ENCODE data around the gene NFIX. TPM values are rescaled to one million over a fixed set of nuclear protein-coding genes. Genes with fewer than 3 reads are reported as not detected.
A peak's percentile ranks its signal among the peaks of the same experiment; 100 is the strongest.

NFIX gene
- total and polyA plus RNA-seq, 2 of the 13 experiments (the other 11 are each of a cell fraction or from before 2014, with no cell fraction given) = 3.4 to 5.4 TPM

DNA sequence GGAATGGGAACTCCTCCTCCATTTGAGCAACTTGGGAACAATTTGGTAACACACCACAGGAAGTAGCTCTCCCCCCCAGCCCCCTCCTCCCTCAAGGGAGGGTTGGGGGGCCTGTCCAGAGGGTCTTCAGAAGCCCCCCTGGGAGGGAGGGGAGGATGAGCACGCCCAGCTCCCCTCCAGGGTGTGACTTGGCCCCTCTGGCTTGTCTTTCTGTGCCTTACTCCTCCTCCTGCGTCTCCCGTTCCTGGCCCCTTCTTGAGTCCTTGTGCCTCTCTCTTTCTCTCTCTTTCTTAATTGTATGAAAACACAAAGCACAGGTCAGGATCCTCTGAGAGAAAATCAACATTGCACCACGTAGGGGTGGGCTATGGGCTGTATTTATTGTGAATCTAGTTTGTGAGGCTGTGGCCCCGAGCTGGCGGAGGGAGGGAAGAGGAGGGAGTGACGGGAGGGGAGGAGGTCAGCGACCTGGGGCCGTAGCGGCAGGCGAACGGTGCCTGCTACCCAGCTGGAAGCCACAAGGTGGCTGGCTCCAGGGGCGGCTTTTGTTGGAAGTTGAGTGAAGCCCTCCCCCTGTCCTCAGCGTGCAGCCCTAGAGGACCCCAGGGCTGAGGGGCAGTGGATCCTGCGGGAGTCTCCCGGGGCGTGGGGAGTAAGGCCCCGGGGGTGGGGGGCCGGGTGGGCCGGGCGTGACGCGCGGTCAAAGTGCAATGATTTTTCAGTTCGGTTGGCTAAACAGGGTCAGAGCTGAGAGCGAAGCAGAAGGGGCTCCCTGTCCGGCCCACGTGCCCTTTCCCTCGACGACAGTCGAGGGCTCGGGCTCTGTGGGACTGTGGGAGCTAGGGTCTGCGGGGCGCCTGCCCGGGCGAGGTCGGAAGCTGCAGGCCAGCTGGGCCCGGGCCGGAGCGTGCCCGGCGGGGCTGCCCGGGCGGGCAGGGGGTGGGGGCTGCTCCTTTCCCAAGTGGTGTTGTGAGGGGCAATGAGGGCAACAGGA lies 101.0 kb downstream of the NFIX start (continued):
- TF ChIP-seq, protein P1, sequence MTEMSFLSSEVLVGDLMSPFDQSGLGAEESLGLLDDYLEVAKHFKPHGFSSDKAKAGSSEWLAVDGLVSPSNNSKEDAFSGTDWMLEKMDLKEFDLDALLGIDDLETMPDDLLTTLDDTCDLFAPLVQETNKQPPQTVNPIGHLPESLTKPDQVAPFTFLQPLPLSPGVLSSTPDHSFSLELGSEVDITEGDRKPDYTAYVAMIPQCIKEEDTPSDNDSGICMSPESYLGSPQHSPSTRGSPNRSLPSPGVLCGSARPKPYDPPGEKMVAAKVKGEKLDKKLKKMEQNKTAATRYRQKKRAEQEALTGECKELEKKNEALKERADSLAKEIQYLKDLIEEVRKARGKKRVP (CRISPR knock-in tag; IDR thresholded peaks at IDR 0.05) = no peak
- no peak for TF ChIP-seq ZNF777 (CRISPR knock-in tag; IDR thresholded peaks at IDR 0.05)
- no peak for TF ChIP-seq ZNF235 (CRISPR knock-in tag; IDR thresholded peaks at IDR 0.05; ENCODE audit: borderline replicate concordance)
- TF ChIP-seq YEATS4 (CRISPR knock-in tag; IDR thresholded peaks at IDR 0.05; ENCODE audit: borderline replicate concordance) = no peak
- no peak for TF ChIP-seq KAT2B (IDR thresholded peaks at IDR 0.05; ENCODE audit: borderline replicate concordance, low read depth, low read length)
- TF ChIP-seq DNMT1 (CRISPR knock-in tag; IDR thresholded peaks at IDR 0.05) = no peak
- TF ChIP-seq, protein P2, sequence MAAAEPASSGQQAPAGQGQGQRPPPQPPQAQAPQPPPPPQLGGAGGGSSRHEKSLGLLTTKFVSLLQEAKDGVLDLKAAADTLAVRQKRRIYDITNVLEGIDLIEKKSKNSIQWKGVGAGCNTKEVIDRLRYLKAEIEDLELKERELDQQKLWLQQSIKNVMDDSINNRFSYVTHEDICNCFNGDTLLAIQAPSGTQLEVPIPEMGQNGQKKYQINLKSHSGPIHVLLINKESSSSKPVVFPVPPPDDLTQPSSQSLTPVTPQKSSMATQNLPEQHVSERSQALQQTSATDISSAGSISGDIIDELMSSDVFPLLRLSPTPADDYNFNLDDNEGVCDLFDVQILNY (CRISPR knock-in tag; conservative IDR thresholded peaks at IDR 0.05) = no peak
- TF ChIP-seq IRX3 (CRISPR knock-in tag; IDR thresholded peaks at IDR 0.05; ENCODE audit: borderline replicate concordance, low read depth) = no peak
- TF ChIP-seq ZNF451 (CRISPR knock-in tag; IDR thresholded peaks at IDR 0.05) = no peak
- TF ChIP-seq KMT2B (CRISPR knock-in tag; IDR thresholded peaks at IDR 0.05) = no peak
- TF ChIP-seq ATF1 (CRISPR knock-in tag; IDR thresholded peaks at IDR 0.05) = no peak
- TF ChIP-seq IRF2 (CRISPR knock-in tag; IDR thresholded peaks at IDR 0.05) = no peak
- TF ChIP-seq RAD21 (CRISPR knock-in tag; IDR thresholded peaks at IDR 0.05) = peak; percentile 50
- TF ChIP-seq ZNF180 (CRISPR knock-in tag; IDR thresholded peaks at IDR 0.05; ENCODE audit: borderline replicate concordance, low read depth) = no peak
- peak; percentile 59 for TF ChIP-seq HDAC1 (CRISPR knock-in tag; IDR thresholded peaks at IDR 0.05)
- no peak for TF ChIP-seq ARID2 (CRISPR knock-in tag; IDR thresholded peaks at IDR 0.05; ENCODE audit: borderline replicate concordance)
- no peak for TF ChIP-seq HOXA5 (CRISPR knock-in tag; IDR thresholded peaks at IDR 0.05)
- no peak for TF ChIP-seq KDM4B (CRISPR knock-in tag; IDR thresholded peaks at IDR 0.05)
- no peak for TF ChIP-seq NFATC3 (CRISPR knock-in tag; IDR thresholded peaks at IDR 0.05)
- TF ChIP-seq, protein P3, sequence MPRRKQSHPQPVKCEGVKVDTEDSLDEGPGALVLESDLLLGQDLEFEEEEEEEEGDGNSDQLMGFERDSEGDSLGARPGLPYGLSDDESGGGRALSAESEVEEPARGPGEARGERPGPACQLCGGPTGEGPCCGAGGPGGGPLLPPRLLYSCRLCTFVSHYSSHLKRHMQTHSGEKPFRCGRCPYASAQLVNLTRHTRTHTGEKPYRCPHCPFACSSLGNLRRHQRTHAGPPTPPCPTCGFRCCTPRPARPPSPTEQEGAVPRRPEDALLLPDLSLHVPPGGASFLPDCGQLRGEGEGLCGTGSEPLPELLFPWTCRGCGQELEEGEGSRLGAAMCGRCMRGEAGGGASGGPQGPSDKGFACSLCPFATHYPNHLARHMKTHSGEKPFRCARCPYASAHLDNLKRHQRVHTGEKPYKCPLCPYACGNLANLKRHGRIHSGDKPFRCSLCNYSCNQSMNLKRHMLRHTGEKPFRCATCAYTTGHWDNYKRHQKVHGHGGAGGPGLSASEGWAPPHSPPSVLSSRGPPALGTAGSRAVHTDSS (CRISPR knock-in tag; conservative IDR thresholded peaks at IDR 0.05) = no peak
- peak; percentile 74 for TF ChIP-seq AGO2 (optimal IDR thresholded peaks at IDR 0.05; ENCODE audit: low read depth, low read length)
- TF ChIP-seq CREM (IDR thresholded peaks at IDR 0.05) = no peak
- TF ChIP-seq CREM (CRISPR knock-in tag; IDR thresholded peaks at IDR 0.05) = no peak
- TF ChIP-seq, protein P4, sequence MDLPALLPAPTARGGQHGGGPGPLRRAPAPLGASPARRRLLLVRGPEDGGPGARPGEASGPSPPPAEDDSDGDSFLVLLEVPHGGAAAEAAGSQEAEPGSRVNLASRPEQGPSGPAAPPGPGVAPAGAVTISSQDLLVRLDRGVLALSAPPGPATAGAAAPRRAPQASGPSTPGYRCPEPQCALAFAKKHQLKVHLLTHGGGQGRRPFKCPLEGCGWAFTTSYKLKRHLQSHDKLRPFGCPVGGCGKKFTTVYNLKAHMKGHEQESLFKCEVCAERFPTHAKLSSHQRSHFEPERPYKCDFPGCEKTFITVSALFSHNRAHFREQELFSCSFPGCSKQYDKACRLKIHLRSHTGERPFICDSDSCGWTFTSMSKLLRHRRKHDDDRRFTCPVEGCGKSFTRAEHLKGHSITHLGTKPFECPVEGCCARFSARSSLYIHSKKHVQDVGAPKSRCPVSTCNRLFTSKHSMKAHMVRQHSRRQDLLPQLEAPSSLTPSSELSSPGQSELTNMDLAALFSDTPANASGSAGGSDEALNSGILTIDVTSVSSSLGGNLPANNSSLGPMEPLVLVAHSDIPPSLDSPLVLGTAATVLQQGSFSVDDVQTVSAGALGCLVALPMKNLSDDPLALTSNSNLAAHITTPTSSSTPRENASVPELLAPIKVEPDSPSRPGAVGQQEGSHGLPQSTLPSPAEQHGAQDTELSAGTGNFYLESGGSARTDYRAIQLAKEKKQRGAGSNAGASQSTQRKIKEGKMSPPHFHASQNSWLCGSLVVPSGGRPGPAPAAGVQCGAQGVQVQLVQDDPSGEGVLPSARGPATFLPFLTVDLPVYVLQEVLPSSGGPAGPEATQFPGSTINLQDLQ (CRISPR knock-in tag; IDR thresholded peaks at IDR 0.05) = no peak
